OCI-LY1 (cell line): ENCODE data around the gene PC.

Experiments used
- H2AFZ ChIP-seq: fragments of 200-600 bp; sonication (generic), shearing (Covaris generic); 2 replicates; pipeline ENCODE4 v1.6.0; 2014; ENCODE audit warnings: antibody characterized with exemption, mild to moderate bottlenecking, low read length
- H3F3A ChIP-seq: fragments of 200-600 bp; sonication (generic), shearing (Covaris generic); 2 replicates; pipeline ENCODE4 v1.6.0; 2014; ENCODE audit warnings: mild to moderate bottlenecking, antibody characterized with exemption, low read length, moderate library complexity; ENCODE audit not compliant: insufficient read depth
- H3K27ac ChIP-seq: fragments of 200-600 bp; sonication (generic); 2 replicates; pipeline ENCODE4 v1.5.1; 2014; ENCODE audit warnings: low read length, mixed run types, mild to moderate bottlenecking, low read depth; ENCODE audit not compliant: poor library complexity, severe bottlenecking
- H3K27me3 ChIP-seq: fragments of 200-600 bp; sonication (generic); 2 replicates; pipeline ENCODE4 v1.6.0; 2014; ENCODE audit warnings: antibody characterized with exemption, mild to moderate bottlenecking, low read length, moderate library complexity; ENCODE audit not compliant: insufficient read depth
- H3K36me3 ChIP-seq: fragments of 200-600 bp; sonication (generic); 2 replicates; pipeline ENCODE4 v1.6.1; 2014; ENCODE audit warnings: mild to moderate bottlenecking, antibody characterized with exemption, low read length, moderate library complexity, mixed read lengths; ENCODE audit not compliant: insufficient read depth
- H3K4me1 ChIP-seq: fragments of 200-600 bp; sonication (generic); 2 replicates; pipeline ENCODE4 v1.5.1; 2014; ENCODE audit warnings: mild to moderate bottlenecking, low read length, moderate library complexity; ENCODE audit not compliant: insufficient read depth, severe bottlenecking
- H3K4me2 ChIP-seq: fragments of 200-600 bp; sonication (generic), shearing (Covaris generic); 2 replicates; pipeline ENCODE4 v1.6.1; 2014; ENCODE audit warnings: low read length
- H3K4me3 ChIP-seq: fragments of 200-600 bp; sonication (generic); 2 replicates; pipeline ENCODE4 v1.5.1; 2014; ENCODE audit warnings: low read length, low read depth, mild to moderate bottlenecking, mixed read lengths; ENCODE audit not compliant: poor library complexity, severe bottlenecking
- H3K79me2 ChIP-seq: fragments of 200-600 bp; shearing (Covaris generic); 2 replicates; pipeline ENCODE4 v1.6.1; 2016; ENCODE audit warnings: mixed run types, low read length, mixed read lengths; ENCODE audit not compliant: insufficient read depth
- H3K9ac ChIP-seq: fragments of 200-600 bp; sonication (generic), shearing (Covaris generic); 2 replicates; pipeline ENCODE4 v1.6.1; 2014; ENCODE audit warnings: mild to moderate bottlenecking, low read length, mixed read lengths
- H3K9me2 ChIP-seq: fragments of 200-600 bp; sonication (generic), shearing (Covaris generic); 2 replicates; pipeline ENCODE4 v1.6.1; 2014; ENCODE audit warnings: low read depth, mild to moderate bottlenecking, low read length, mixed read lengths
- H3K9me3 ChIP-seq: fragments of 200-600 bp; shearing (Covaris generic); 2 replicates; pipeline ENCODE4 v1.6.1; 2014; ENCODE audit warnings: low read length, mixed read lengths
- H4K20me1 ChIP-seq: fragments of 200-600 bp; sonication (generic), shearing (Covaris generic); 2 replicates; pipeline ENCODE4 v1.6.0; 2016; ENCODE audit warnings: mild to moderate bottlenecking, low read length; ENCODE audit not compliant: insufficient read depth
- CTCF ChIP-seq: fragments of 200-600 bp; sonication (generic), shearing (Covaris generic); IDR thresholded peaks from 2 replicates; pipeline ENCODE4 v1.5.1; 2017; ENCODE audit warnings: mild to moderate bottlenecking, antibody characterized with exemption, low read length, moderate library complexity, mixed read lengths
- EZH2 ChIP-seq: fragments of 200-600 bp; sonication (generic), shearing (Covaris generic); IDR thresholded peaks from 2 replicates; pipeline ENCODE4 v1.8.0; 2017; ENCODE audit warnings: borderline replicate concordance, mixed run types, mild to moderate bottlenecking, antibody characterized with exemption, low read length, moderate library complexity, mixed read lengths

PC gene

DNA sequence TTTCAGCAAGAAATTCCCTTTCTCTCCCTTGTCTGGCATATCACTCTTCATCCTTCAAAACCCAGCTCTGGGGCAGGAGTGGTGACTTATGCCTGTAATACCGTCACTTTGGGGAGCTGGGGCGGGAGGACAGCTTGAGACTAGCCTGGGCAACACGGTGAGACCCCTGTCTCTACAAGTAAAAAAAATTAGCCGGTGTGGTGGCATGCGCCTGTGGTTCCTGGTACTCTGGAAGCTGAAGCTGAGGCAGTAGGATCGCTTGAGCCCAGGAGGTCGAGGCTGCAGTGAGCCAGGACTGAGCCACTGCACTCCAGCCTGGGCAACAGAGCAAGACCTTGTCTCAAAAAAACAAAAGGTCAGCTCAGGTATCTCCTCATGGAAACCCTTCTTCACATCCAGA is 116.3 kb downstream of the PC start:
- Histone ChIP-seq H3K9me2 (no peaks in the 10 kb centered on the region), H3K27me3 (no peaks in the 10 kb centered on the region), H3K27ac (peak overlapping the region; percentile 8), H3K4me2 (peak overlapping the region; percentile 99), H4K20me1 (no peaks in the 10 kb centered on the region), H3K79me2 (peaks cover 16% of the 10 kb centered on the region), H3K36me3 (peaks cover 42% of the 10 kb centered on the region; the same call in 1 of the 2 replicates), H3K4me3 (peak overlapping the region; percentile 92), H3K9me3 (no peaks in the 10 kb centered on the region), H3F3A (no peaks in the 10 kb centered on the region), H3K4me1 (peaks cover 40% of the 10 kb centered on the region), H3K9ac (peak overlapping the region; percentile 96), H2AFZ (no peak overlapping the region)
- TF ChIP-seq EZH2: no peak
- no peak for TF ChIP-seq CTCF

DNA sequence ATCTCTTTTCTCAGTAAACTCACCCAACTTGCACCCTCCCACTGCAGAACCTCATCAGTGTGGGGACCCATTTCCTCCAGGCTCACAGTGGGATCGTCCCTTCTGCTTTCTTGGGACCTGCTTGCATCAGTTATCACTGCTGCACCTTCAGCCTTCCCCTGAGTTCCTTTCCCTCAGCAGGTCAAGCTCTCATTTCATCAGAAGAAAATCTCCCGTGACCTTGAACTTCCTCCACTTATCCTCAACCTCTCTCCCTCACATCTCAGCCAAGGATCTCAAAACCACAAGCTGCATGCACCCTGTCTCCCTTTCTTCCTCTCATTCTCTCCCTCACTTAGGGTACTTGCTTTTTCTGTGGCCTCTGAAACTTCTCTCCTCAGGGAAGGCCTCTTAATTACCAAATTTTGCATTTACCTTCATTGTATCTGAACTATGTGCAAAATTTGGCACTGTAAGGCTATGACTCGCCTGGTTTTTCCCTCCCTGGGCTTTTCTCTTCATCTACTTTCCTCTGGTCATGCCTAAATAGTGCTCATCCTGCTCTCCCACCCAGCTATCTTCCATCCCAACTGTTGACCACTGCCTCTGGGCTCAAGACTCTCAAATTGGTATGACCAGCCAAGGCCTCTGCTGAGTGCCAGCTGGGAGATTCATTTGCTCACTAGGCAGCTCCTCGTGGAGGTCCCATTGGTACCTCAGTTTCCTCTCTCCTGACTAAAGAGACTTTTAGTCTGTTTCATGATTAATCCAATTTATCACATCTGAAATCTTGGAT is 117.7 kb downstream of the PC start:
- Histone ChIP-seq H2AFZ (no peak overlapping the region), H3K27ac (peak overlapping the region; percentile 8), H3K4me1 (peaks cover 47% of the 10 kb centered on the region), H3K9me2 (no peaks in the 10 kb centered on the region), H3K27me3 (no peaks in the 10 kb centered on the region), H3F3A (no peaks in the 10 kb centered on the region), H3K4me3 (no peak overlapping the region), H3K36me3 (peaks cover 39% of the 10 kb centered on the region; the same call in 1 of the 2 replicates), H4K20me1 (no peaks in the 10 kb centered on the region), H3K9me3 (no peaks in the 10 kb centered on the region), H3K4me2 (0 out of 2 replicates have a peak overlapping the region, but pooled peaks have one; percentile 5), H3K79me2 (peaks cover 16% of the 10 kb centered on the region), H3K9ac (no peak overlapping the region)
- no peak for TF ChIP-seq CTCF
- no peak for TF ChIP-seq EZH2

DNA sequence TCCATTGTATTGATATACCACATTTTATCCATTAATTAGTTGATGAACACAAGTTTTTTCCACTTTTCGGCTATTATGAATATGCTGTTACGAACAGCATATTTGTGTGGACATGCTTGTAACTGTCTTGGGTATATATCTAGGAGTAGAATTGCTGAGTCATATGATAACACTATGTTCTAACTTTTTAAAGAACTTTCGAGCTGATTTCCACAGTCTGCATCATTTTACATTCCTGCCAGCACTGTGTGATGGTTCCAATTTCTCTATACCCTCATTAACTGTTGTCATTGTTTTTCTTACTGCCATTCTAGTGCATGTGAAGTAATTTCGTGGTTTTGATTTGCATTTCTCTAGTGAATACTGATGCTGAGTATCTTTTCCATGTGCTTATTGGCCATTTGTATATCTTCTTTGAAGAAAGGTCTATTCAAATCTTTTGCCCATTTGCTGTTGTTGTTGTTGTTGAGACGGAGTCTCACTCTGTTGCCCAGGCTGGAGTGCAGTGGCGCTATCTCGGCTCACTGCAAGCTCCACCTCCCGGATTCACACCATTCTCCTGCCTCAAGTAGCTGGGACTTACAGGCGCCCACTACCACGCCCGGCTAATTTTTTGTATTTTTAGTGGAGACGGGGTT is 122.3 kb downstream of the PC start:
- Histone ChIP-seq H3K27me3 (no peaks in the 10 kb centered on the region), H3F3A (no peaks in the 10 kb centered on the region), H3K9me3 (no peaks in the 10 kb centered on the region), H3K4me1 (peaks cover 32% of the 10 kb centered on the region), H2AFZ (no peak overlapping the region), H3K4me2 (no peak overlapping the region), H3K27ac (peak overlapping the region; percentile 46), H3K9me2 (no peaks in the 10 kb centered on the region), H3K4me3 (no peak overlapping the region), H3K9ac (no peak overlapping the region), H3K79me2 (no peaks in the 10 kb centered on the region), H4K20me1 (no peaks in the 10 kb centered on the region), H3K36me3 (peaks cover 38% of the 10 kb centered on the region; the same call in 1 of the 2 replicates)
- TF ChIP-seq CTCF (no peak), EZH2 (no peak)
